H1 (cell line): ENCODE results near the gene DBNDD1. TPM values are rescaled to one million over a fixed set of nuclear protein-coding genes. Genes with fewer than 3 reads are reported as not detected.

ENCODE experiments used
- CTCF ChIA-PET: fragments of 300-600 bp; sonication (Branson Sonifier 250); formaldehyde crosslinking; loops from one replicate; lab custom pipeline; 2021; ENCODE audit not compliant: partially characterized antibody; lab: Charles Lee
- POLR2A ChIA-PET: fragments of 300-600 bp; sonication (Branson Sonifier 250); formaldehyde crosslinking; loops from one replicate; lab custom pipeline; 2021; ENCODE audit warnings: inconsistent platforms; ENCODE audit not compliant: partially characterized antibody; lab: Charles Lee
- DNase-seq, 2 experiments: peaks; one replicate each; pipeline versions ENCODE4 v3.0.0 to v3.0.0-alpha.2; 2010 to 2022; ENCODE audit warnings: low spot score in 2 of 2, low read depth in 1 of 2, mixed read lengths in 1 of 2
- FAIRE-seq: peaks from 2 replicates; lab custom pipeline; 2011; peaks lifted over from hg19 to GRCh38; lab: Jason Lieb, UNC
- H2AFZ ChIP-seq: 2 replicates; pipeline ENCODE4 v1.8.1; 2012; ENCODE audit warnings: low read length, inconsistent platforms
- H2AK5ac ChIP-seq: 2 replicates; pipeline ENCODE4 v1.6.1; 2013; ENCODE audit warnings: low read depth, low read length
- H2BK120ac ChIP-seq: replicated peaks from 2 replicates; pipeline ENCODE3; 2013; ENCODE audit warnings: low read depth, low read length, inconsistent platforms
- H2BK12ac ChIP-seq: 2 replicates; pipeline ENCODE4 v1.6.1; 2013; ENCODE audit warnings: low read depth, low read length
- H2BK15ac ChIP-seq: 2 replicates; pipeline ENCODE4 v1.6.1; 2013; ENCODE audit warnings: low read length
- H2BK20ac ChIP-seq: 2 replicates; pipeline ENCODE4 v1.6.1; 2013; ENCODE audit warnings: low read length
- H2BK5ac ChIP-seq: 2 replicates; pipeline ENCODE4 v1.6.1; 2013; ENCODE audit warnings: low read depth, low read length
- H3K14ac ChIP-seq: 2 replicates; pipeline ENCODE4 v1.6.1; 2013; ENCODE audit warnings: inconsistent platforms; ENCODE audit not compliant: insufficient read length
- H3K18ac ChIP-seq: 2 replicates; pipeline ENCODE4 v1.6.1; 2013; ENCODE audit warnings: low read length; ENCODE audit errors: extremely low read depth
- H3K23ac ChIP-seq: 2 replicates; pipeline ENCODE4 v1.6.1; 2013; ENCODE audit warnings: inconsistent platforms; ENCODE audit not compliant: insufficient read length
- H3K23me2 ChIP-seq: 2 replicates; pipeline ENCODE4 v1.6.1; 2013; ENCODE audit warnings: low read depth, low read length
- H3K27ac ChIP-seq: 2 replicates; pipeline ENCODE4 v1.6.1; 2011; ENCODE audit warnings: low read depth, low read length, inconsistent platforms
- H3K27me3 ChIP-seq, 4 experiments: replicated peaks in 1 of 4; 1 replicate in 1 of 4; 2 replicates in 3 of 4; pipeline versions ENCODE4 v1.6.1 to v1.8.1; 2011 to 2013; ENCODE audit warnings: low read length in 3 of 4, mild to moderate bottlenecking in 3 of 4, inconsistent platforms in 2 of 4, mixed read lengths in 2 of 4, moderate library complexity in 1 of 4; ENCODE audit not compliant: control insufficient read depth in 3 of 4, insufficient read depth in 3 of 4; ENCODE audit errors: extremely low read depth in 1 of 4
- H3K36me3 ChIP-seq, 4 experiments: 2 replicates each; pipeline versions ENCODE4 v1.6.1 to v1.8.1; 2011 to 2013; ENCODE audit warnings: mild to moderate bottlenecking in 4 of 4, low read length in 3 of 4, moderate library complexity in 2 of 4, control low read depth in 1 of 4, inconsistent platforms in 1 of 4; ENCODE audit not compliant: insufficient read depth in 4 of 4, control insufficient read depth in 2 of 4
- H3K4ac ChIP-seq: replicated peaks from 2 replicates; pipeline ENCODE3; 2013; ENCODE audit warnings: low read length, low read depth, mixed read lengths, inconsistent platforms; ENCODE audit not compliant: insufficient read length
- H3K4me1 ChIP-seq, 4 experiments: replicated peaks in 1 of 4; 1 replicate in 1 of 4; 2 replicates in 3 of 4; pipeline versions ENCODE4 v1.6.1 to v1.8.1; 2011 to 2013; ENCODE audit warnings: low read length in 3 of 4, inconsistent platforms in 2 of 4, mixed read lengths in 1 of 4; ENCODE audit not compliant: insufficient read depth in 4 of 4, control insufficient read depth in 3 of 4
- H3K4me2 ChIP-seq, 2 experiments: 2 replicates each; pipeline versions ENCODE4 v1.6.1 to v1.8.1; 2011 to 2013; ENCODE audit warnings: low read depth in 2 of 2, low read length in 2 of 2, control low read depth in 1 of 2, inconsistent platforms in 1 of 2, mild to moderate bottlenecking in 1 of 2; ENCODE audit not compliant: insufficient read depth in 1 of 2
- H3K4me3 ChIP-seq, 4 experiments: fragments of 200-600, 300-600 bp in 1 of 4; sonication (generic), shearing (Covaris generic), sonication (Bioruptor Twin) in 1 of 4; 2 replicates each; pipeline versions ENCODE4 v1.5.1 to v1.8.1; 2011 to 2016; ENCODE audit warnings: low read length in 4 of 4, low read depth in 3 of 4, control low read depth in 2 of 4, inconsistent platforms in 2 of 4, mild to moderate bottlenecking in 2 of 4, mixed read lengths in 1 of 4, moderate library complexity in 1 of 4; ENCODE audit not compliant: insufficient read depth in 2 of 4; ENCODE audit errors: extremely low read depth in 1 of 4
- H3K56ac ChIP-seq: replicated peaks from 2 replicates; pipeline ENCODE3; 2013; ENCODE audit warnings: low read depth, mild to moderate bottlenecking, mixed read lengths, low read length, inconsistent platforms; ENCODE audit not compliant: insufficient read length
- H3K79me1 ChIP-seq: 2 replicates; pipeline ENCODE4 v1.6.1; 2013; ENCODE audit warnings: low read depth, low read length, control low read depth
- H3K79me2 ChIP-seq, 2 experiments: 2 replicates each; pipeline versions ENCODE4 v1.6.1 to v1.8.1; 2012 to 2013; ENCODE audit warnings: low read length in 2 of 2, mild to moderate bottlenecking in 2 of 2, inconsistent platforms in 1 of 2; ENCODE audit not compliant: insufficient read depth in 2 of 2, control insufficient read depth in 1 of 2
- H3K9ac ChIP-seq, 4 experiments: replicated peaks in 1 of 4; 1 replicate in 1 of 4; 2 replicates in 3 of 4; pipeline versions ENCODE4 v1.6.1 to v1.8.1; 2011 to 2013; ENCODE audit warnings: low read depth in 3 of 4, low read length in 3 of 4, control low read depth in 2 of 4, mild to moderate bottlenecking in 2 of 4, moderate library complexity in 2 of 4, inconsistent platforms in 1 of 4; ENCODE audit errors: extremely low read depth in 1 of 4
- H3K9me3 ChIP-seq, 2 experiments: 2 replicates each; pipeline versions ENCODE4 v1.6.1 to v1.8.1; 2012 to 2013; ENCODE audit warnings: mild to moderate bottlenecking in 2 of 2, moderate library complexity in 2 of 2, control low read depth in 1 of 2, inconsistent platforms in 1 of 2, low read depth in 1 of 2, low read length in 1 of 2, mixed read lengths in 1 of 2; ENCODE audit not compliant: insufficient read depth in 2 of 2
- H4K20me1 ChIP-seq, 2 experiments: replicated peaks in 1 of 2; 2 replicates each; pipeline versions ENCODE3 to v1.8.1; 2011 to 2013; ENCODE audit warnings: inconsistent platforms in 2 of 2, low read length in 2 of 2, mild to moderate bottlenecking in 1 of 2; ENCODE audit not compliant: insufficient read depth in 2 of 2, control insufficient read depth in 1 of 2
- H4K5ac ChIP-seq: 2 replicates; pipeline ENCODE4 v1.6.1; 2013; ENCODE audit warnings: low read length, low read depth, mixed read lengths, inconsistent platforms; ENCODE audit not compliant: insufficient read length
- H4K8ac ChIP-seq: 2 replicates; pipeline ENCODE4 v1.8.0; 2013; ENCODE audit warnings: mild to moderate bottlenecking, moderate library complexity, low read length, inconsistent platforms; ENCODE audit not compliant: insufficient read depth; ENCODE audit errors: extremely low read depth
- H4K91ac ChIP-seq: replicated peaks from 2 replicates; pipeline ENCODE3; 2013; ENCODE audit warnings: low read length, mixed read lengths, inconsistent platforms; ENCODE audit not compliant: insufficient read length
- ASH2L ChIP-seq: fragments of 200-600, 300-600 bp; sonication (generic); IDR thresholded peaks from one replicate; pipeline ENCODE4 v1.7.1; 2017; ENCODE audit warnings: low read length
- BACH1 ChIP-seq: IDR thresholded peaks from 2 replicates; pipeline ENCODE4 v1.6.1; 2012; ENCODE audit warnings: low read length, improper control_type of control experiment
- CHD1 ChIP-seq: IDR thresholded peaks from 2 replicates; pipeline ENCODE4 v1.6.1; 2012; ENCODE audit warnings: low read depth, low read length, improper control_type of control experiment
- EZH2 ChIP-seq: fragments of 200-600 bp; sonication (generic); IDR thresholded peaks from 2 replicates; pipeline ENCODE4 v1.7.1; 2012; ENCODE audit warnings: low read depth, mild to moderate bottlenecking, moderate library complexity, low read length, inconsistent platforms; ENCODE audit not compliant: severe bottlenecking
- NANOG ChIP-seq: IDR thresholded peaks from 2 replicates; pipeline ENCODE4 v1.6.1; 2011; ENCODE audit warnings: low read length, low read depth, mild to moderate bottlenecking, inconsistent platforms; ENCODE audit not compliant: insufficient read depth, poor library complexity, severe bottlenecking
- POLR2AphosphoS5 ChIP-seq: IDR thresholded peaks from 2 replicates; pipeline ENCODE4 v1.6.1; 2011; ENCODE audit warnings: low read depth, low read length
- RAD21 ChIP-seq, 2 experiments: IDR thresholded peaks in 1 of 2; conservative IDR thresholded peaks in 1 of 2; 2 replicates each; pipeline ENCODE4 v1.6.1; 2011; ENCODE audit warnings: low read depth in 2 of 2, low read length in 2 of 2, improper control_type of control experiment in 1 of 2, inconsistent platforms in 1 of 2, mild to moderate bottlenecking in 1 of 2, moderate library complexity in 1 of 2
- RFX5 ChIP-seq: IDR thresholded peaks from 2 replicates; pipeline ENCODE4 v1.6.1; 2011; ENCODE audit warnings: low read depth, low read length, improper control_type of control experiment, borderline replicate concordance
- SIN3A ChIP-seq, 2 experiments: IDR thresholded peaks in 1 of 2; conservative IDR thresholded peaks in 1 of 2; 2 replicates each; pipeline ENCODE4 v1.6.1; 2011 to 2012; ENCODE audit warnings: low read length in 2 of 2, improper control_type of control experiment in 1 of 2, low read depth in 1 of 2, mild to moderate bottlenecking in 1 of 2
- SP2 ChIP-seq: IDR thresholded peaks from 2 replicates; pipeline ENCODE4 v1.6.1; 2012; ENCODE audit warnings: mild to moderate bottlenecking, low read length, inconsistent platforms
- SP4 ChIP-seq: IDR thresholded peaks from 2 replicates; pipeline ENCODE4 v1.6.1; 2012; ENCODE audit warnings: low read length, inconsistent platforms
- SUZ12 ChIP-seq: fragments of 200-600 bp; sonication (generic); IDR thresholded peaks from 2 replicates; pipeline ENCODE4 v1.6.1; 2012; ENCODE audit warnings: mild to moderate bottlenecking, inconsistent platforms, low read length, moderate library complexity, mixed read lengths
- WGBS, 2 experiments: shearing (Covaris generic) in 1 of 2; methylation state at CpG; one replicate each; pipeline versions ENCODE4 v1.1.6 to v1.1.7; 2013 to 2015; ENCODE audit warnings: low lambda C conversion rate in 2 of 2, mixed read lengths in 2 of 2, inconsistent platforms in 1 of 2, low coverage in 1 of 2, missing lambda C conversion rate in 1 of 2; ENCODE audit not compliant: insufficient replicate concordance in 2 of 2, insufficient coverage in 1 of 2, insufficient read length in 1 of 2; ENCODE audit errors: extremely low coverage in 1 of 2, missing lambda C conversion rate in 1 of 2; 5-methylcytosine and 5-hydroxymethylcytosine counted together
- polyA plus RNA-seq, 7 experiments: library from polyadenylated mRNA; depleted of rRNA in 3 of 7; stranded (reverse) in 5 of 7; unstranded in 2 of 7; fragments of >200 nt in 5 of 7; fragments of 200-250 nt in 2 of 7; gene quantifications; 1 replicate in 5 of 7; 2 replicates in 1 of 7; 4 replicates in 1 of 7; pipeline versions ENCODE4 v1.2.1 to v1.2.3, GENCODE V29; 2011 to 2013; ENCODE audit warnings: missing spikeins in 2 of 7, mixed read lengths in 2 of 7
- total RNA-seq: library from RNA; stranded (reverse); fragmentation: NEBNext Ultra II Directional; extraction: Animal tissue kit (Norgen Biotek cat#: 25700); gene quantifications from 2 replicates; pipeline ENCODE4 v1.2.1, GENCODE V29; 2021

Gene DBNDD1
- total and polyA plus RNA-seq, 2 of the 8 experiments (the other 6 are each of a cell fraction or from before 2014, with no cell fraction given) = 69.9 to 92.6 TPM

DNA sequence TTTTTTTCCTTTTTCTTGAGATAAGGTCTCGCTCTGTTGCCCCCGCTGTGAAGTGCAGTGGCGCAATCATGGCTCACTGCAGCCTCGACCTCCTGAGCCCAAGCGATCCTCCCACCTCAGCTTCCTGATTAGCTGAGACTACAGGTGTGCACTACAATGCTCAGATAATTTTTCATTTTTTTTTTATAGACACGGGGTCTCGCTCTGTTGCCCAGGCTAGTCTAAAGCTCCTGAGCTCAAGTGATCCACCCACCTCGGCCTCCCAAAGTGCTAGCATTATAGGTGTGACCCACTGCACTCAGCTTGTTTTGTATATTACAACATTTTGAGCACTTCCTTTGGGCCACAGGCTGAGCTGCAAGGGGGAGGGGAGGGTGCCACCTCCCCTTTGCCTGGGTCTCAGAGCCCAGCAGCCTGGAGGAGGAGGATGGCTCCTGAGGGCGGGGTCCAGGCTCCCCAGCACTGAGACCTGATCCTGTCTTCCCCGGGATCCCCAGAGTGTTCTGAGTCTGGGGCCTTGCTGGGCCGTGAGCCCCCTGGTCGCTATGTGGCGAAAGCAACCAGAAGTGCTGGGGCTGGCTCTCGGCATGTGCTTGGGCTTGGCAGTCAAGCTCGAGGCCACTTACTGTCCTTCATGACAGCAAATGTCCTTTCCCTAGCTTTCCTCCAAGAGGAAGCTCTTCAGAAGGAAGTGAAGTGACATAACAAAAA is 62.6 kb downstream of the DBNDD1 start:
- Histone ChIP-seq H4K8ac (peak overlapping the region; percentile 69), H3K23me2 (no peaks in the 10 kb centered on the region), H3K4ac (no peak overlapping the region), H4K20me1 (peaks cover 6 to 7% of the 10 kb centered on the region in 2 experiments), H3K27ac (no peak overlapping the region), H2BK5ac (no peak overlapping the region), H3K36me3 (peaks cover 0 to 5% (median 3%) of the 10 kb centered on the region in 4 experiments; a peak in 4 of 8 replicates), H4K91ac (no peak overlapping the region), H3K18ac (no peak overlapping the region), H2BK20ac (no peak overlapping the region), H3K79me2 (no peaks in the 10 kb centered on the region), H4K5ac (no peak overlapping the region), H2BK12ac (no peak overlapping the region), H3K4me2 (no peak overlapping the region), H3K27me3 (no peaks in the 10 kb centered on the region), H3K79me1 (no peaks in the 10 kb centered on the region), H3K4me1 (peaks cover 0 to 3% (median 0%) of the 10 kb centered on the region in 4 experiments; a peak in 4 of 7 replicates), H2AK5ac (no peak overlapping the region), H3K14ac (no peak overlapping the region), H3K9me3 (no peaks in the 10 kb centered on the region), H3K9ac (no peak overlapping the region), H2BK15ac (no peak overlapping the region), H2BK120ac (no peak overlapping the region), H3K56ac (no peak overlapping the region), H3K4me3 (no peak overlapping the region), H3K23ac (no peak overlapping the region), H2AFZ (no peak overlapping the region)
- FAIRE-seq (no peak), DNase-seq (no peak)
- POLR2A ChIA-PET = interaction anchor here (0.7 to 2.7 kb wide), 5 partner anchors 9 to 288 kb away, joined by 3 to 17 read pairs (median 4); no protein-coding TSS in a partner anchor
- CTCF ChIA-PET = interaction anchor here (1.3 to 2.0 kb wide), 2 partner anchors 7 to 9 kb away, joined by 4 to 12 read pairs; partner anchors contain the start of gene DEF8
- 90% methylated on average over 15 of the region's 15 CpGs; no CpG with 5 or more reads in 1 of the 2 experiments for WGBS, 2 experiments
- TF ChIP-seq POLR2AphosphoS5 (no peak), ASH2L (no peak), SIN3A (conservative IDR thresholded peaks at IDR 0.05 in 1 of 2, IDR thresholded peaks at IDR 0.05 in 1 of 2; ENCODE audit: low read depth in 1 of 2, low read length in 2 of 2) (no peak), CHD1 (no peak), RFX5 (no peak), SP2 (no peak), EZH2 (no peak), SUZ12 (no peak), BACH1 (no peak), NANOG (no peak), SP4 (no peak), RAD21 (IDR thresholded peaks at IDR 0.05 in 1 of 2, conservative IDR thresholded peaks at IDR 0.05 in 1 of 2; ENCODE audit: low read depth in 2 of 2, low read length in 2 of 2) (no peak)
